ENCODE results near the gene PLEKHD1. TPM values are rescaled to one million over a fixed set of nuclear protein-coding genes. Genes with fewer than 3 reads are reported as not detected.

PLEKHD1 gene
- total and polyA plus RNA-seq, 2 of the 8 experiments (the other 6 are each of a cell fraction or from before 2014, with no cell fraction given), result 0.24 to 0.48 TPM

DNA sequence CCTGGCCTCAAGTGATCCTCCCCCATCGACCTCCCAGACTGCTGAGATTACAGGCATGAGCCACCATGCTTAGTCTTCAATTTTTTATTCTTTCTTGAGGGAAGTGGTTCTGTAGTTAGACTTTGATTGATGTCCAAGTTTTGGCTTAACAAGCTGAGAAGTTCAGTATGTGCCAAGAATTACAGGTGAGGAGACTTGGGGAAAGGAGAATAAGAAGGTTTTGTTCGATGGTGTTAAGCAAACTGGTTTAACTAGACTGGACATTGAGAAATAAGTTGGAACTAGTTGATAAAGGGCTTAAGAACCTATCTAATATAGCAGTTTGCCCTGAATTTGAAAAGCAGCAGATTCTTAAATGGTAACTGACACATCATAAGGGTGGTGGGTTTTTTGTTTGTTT lies 32.6 kb upstream of the PLEKHD1 start:
- Histone ChIP-seq H3K36me3 (ENCODE audit: control insufficient read depth in 2 of 4, insufficient read depth in 4 of 4, low read length in 3 of 4) (peaks cover 0 to 14% (median 6%) of the 10 kb centered on the region in 4 experiments; a peak in 4 of 8 replicates), H2BK20ac (ENCODE audit: low read length) (no peak overlapping the region), H3K18ac (ENCODE audit: extremely low read depth, low read length) (no peak overlapping the region), H4K20me1 (replicated peaks in 1 of 2; ENCODE audit: control insufficient read depth in 1 of 2, insufficient read depth in 2 of 2, low read length in 2 of 2) (peaks cover 0 to 2% of the 10 kb centered on the region in 2 experiments), H3K14ac (ENCODE audit: insufficient read length) (no peak overlapping the region), H4K8ac (ENCODE audit: extremely low read depth, insufficient read depth, low read length) (no peak overlapping the region), H3K4me2 (ENCODE audit: insufficient read depth in 1 of 2, low read depth in 2 of 2, low read length in 2 of 2) (no peak overlapping the region), H3K27me3 (replicated peaks in 1 of 4; ENCODE audit: control insufficient read depth in 3 of 4, extremely low read depth in 1 of 4, insufficient read depth in 3 of 4, low read length in 3 of 4) (no peaks in the 10 kb centered on the region), H3K79me2 (ENCODE audit: control insufficient read depth in 1 of 2, insufficient read depth in 2 of 2, low read length in 2 of 2) (no peaks in the 10 kb centered on the region), H4K5ac (ENCODE audit: insufficient read length, low read depth, low read length) (no peak overlapping the region), H3K79me1 (ENCODE audit: low read depth, low read length) (no peaks in the 10 kb centered on the region), H3K4me3 (ENCODE audit: extremely low read depth in 1 of 4, insufficient read depth in 2 of 4, low read depth in 3 of 4, low read length in 4 of 4) (no peak overlapping the region), H4K91ac (replicated peaks; ENCODE audit: insufficient read length, low read length) (no peak overlapping the region), H3K9me3 (ENCODE audit: insufficient read depth in 2 of 2, low read depth in 1 of 2, low read length in 1 of 2) (no peaks in the 10 kb centered on the region), H2BK120ac (replicated peaks; ENCODE audit: low read depth, low read length) (no peak overlapping the region), H3K4ac (replicated peaks; ENCODE audit: insufficient read length, low read depth, low read length) (no peak overlapping the region), H2AFZ (ENCODE audit: low read length) (no peak overlapping the region), H3K9ac (replicated peaks in 1 of 4; ENCODE audit: extremely low read depth in 1 of 4, low read depth in 3 of 4, low read length in 3 of 4) (no peak overlapping the region), H3K23me2 (ENCODE audit: low read depth, low read length) (0 out of 2 replicates have a peak, but pooled peaks cover 2% of the 10 kb centered on the region), H3K27ac (ENCODE audit: low read depth, low read length) (no peak overlapping the region), H2BK12ac (ENCODE audit: low read depth, low read length) (no peak overlapping the region), H3K56ac (replicated peaks; ENCODE audit: insufficient read length, low read depth, low read length) (no peak overlapping the region), H3K4me1 (replicated peaks in 1 of 4; ENCODE audit: control insufficient read depth in 3 of 4, insufficient read depth in 4 of 4, low read length in 3 of 4) (no peaks in the 10 kb centered on the region), H2AK5ac (ENCODE audit: low read depth, low read length) (no peak overlapping the region), H2BK5ac (ENCODE audit: low read depth, low read length) (no peak overlapping the region), H3K23ac (ENCODE audit: insufficient read length) (no peak overlapping the region), H2BK15ac (ENCODE audit: low read length) (no peak overlapping the region)
- WGBS, 2 experiments (ENCODE audit: extremely low coverage in 1 of 2, insufficient coverage in 1 of 2, insufficient read length in 1 of 2, insufficient replicate concordance in 2 of 2, low coverage in 1 of 2, low lambda C conversion rate in 2 of 2, missing lambda C conversion rate in 1 of 2), result 89 to 100% methylated on average over 1 to 2 of the region's 2 CpGs
- CTCF ChIA-PET (ENCODE audit: partially characterized antibody), result interaction anchor here (0.9 to 1.1 kb wide), 2 partner anchors 10 to 87 kb away, joined by 4 read pairs; no protein-coding TSS in a partner anchor
- no peak for FAIRE-seq
- DNase-seq (ENCODE audit: low read depth in 1 of 2, low spot score in 2 of 2), result no peak
- POLR2A ChIA-PET (ENCODE audit: partially characterized antibody), result no interaction called here
- TF ChIP-seq CHD1 (IDR thresholded peaks at IDR 0.05; ENCODE audit: low read depth, low read length) (no peak), TBP (IDR thresholded peaks at IDR 0.05; ENCODE audit: low read depth, low read length) (no peak), POLR2A (IDR thresholded peaks at IDR 0.05; ENCODE audit: control extremely low read depth in 1 of 2, low read depth in 2 of 2, low read length in 2 of 2) (no peak)
- TF ChIP-seq, protein P1, sequence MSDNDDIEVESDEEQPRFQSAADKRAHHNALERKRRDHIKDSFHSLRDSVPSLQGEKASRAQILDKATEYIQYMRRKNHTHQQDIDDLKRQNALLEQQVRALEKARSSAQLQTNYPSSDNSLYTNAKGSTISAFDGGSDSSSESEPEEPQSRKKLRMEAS (IDR thresholded peaks at IDR 0.05), result no peak
